Panc1 (cell line): ENCODE data around the gene PPP2R3A. TPM values are rescaled to one million over a fixed set of nuclear protein-coding genes. Genes with fewer than 3 reads are reported as not detected.

ENCODE experiments used
- ATAC-seq: fragments of 200-7000 bp; cut with Tn5 transposase; 2 replicates; pipeline ENCODE4 v1.9.1; 2020; ENCODE audit warnings: mild to moderate bottlenecking, moderate library complexity
- BruUV-seq: library from RNA; stranded (reverse); fragments of 400-500 nt; replicated peaks from 2 replicates; lab custom pipeline; 2021; lab: Mats Ljungman, UMichigan
- CTCF ChIA-PET: fragments of 300-600 bp; sonication (Branson Sonifier 250); formaldehyde crosslinking; loops from one replicate; lab custom pipeline; 2022; ENCODE audit warnings: antibody characterized with exemption; lab: Charles Lee
- POLR2A ChIA-PET: fragments of 300-600 bp; sonication (Branson Sonifier 250); formaldehyde crosslinking; loops from one replicate; lab custom pipeline; 2022; ENCODE audit warnings: antibody characterized with exemption; lab: Charles Lee
- DNase-seq: peaks from one replicate; pipeline ENCODE4 v3.0.0-alpha.2; 2010; ENCODE audit warnings: low read depth, low spot score
- H3K27ac ChIP-seq: 2 replicates; pipeline ENCODE4 v1.5.1; 2011; ENCODE audit warnings: mild to moderate bottlenecking, low read length, inconsistent platforms
- H3K27me3 ChIP-seq: fragments of 200-500 bp; sonication (Bioruptor generic); 2 replicates; pipeline ENCODE4 v1.6.0; 2014; ENCODE audit warnings: low read length, inconsistent platforms; ENCODE audit not compliant: control insufficient read depth, insufficient read depth
- H3K36me3 ChIP-seq: fragments of 200-500 bp; sonication (Bioruptor generic); 2 replicates; pipeline ENCODE4 v1.5.1; 2014; ENCODE audit warnings: inconsistent platforms, mild to moderate bottlenecking, low read length, moderate library complexity; ENCODE audit not compliant: control insufficient read depth, insufficient read depth
- H3K4me1 ChIP-seq: 2 replicates; pipeline ENCODE4 v1.5.1; 2011; ENCODE audit warnings: inconsistent platforms, mild to moderate bottlenecking, low read length, moderate library complexity; ENCODE audit not compliant: control insufficient read depth, insufficient read depth
- H3K4me3 ChIP-seq, 2 experiments: 2 replicates each; pipeline ENCODE4 v1.5.1; 2011 to 2012; ENCODE audit warnings: low read depth in 2 of 2, low read length in 2 of 2, mild to moderate bottlenecking in 2 of 2, inconsistent platforms in 1 of 2, moderate library complexity in 1 of 2
- H3K9me3 ChIP-seq: fragments of 200-500 bp; sonication (Bioruptor generic); 2 replicates; pipeline ENCODE4 v1.5.1; 2014; ENCODE audit warnings: low read depth, mild to moderate bottlenecking, inconsistent platforms, low read length, moderate library complexity; ENCODE audit not compliant: control insufficient read depth, insufficient read depth
- POLR2AphosphoS5 ChIP-seq: IDR thresholded peaks from 2 replicates; pipeline ENCODE4 v1.6.1; 2012; ENCODE audit warnings: mild to moderate bottlenecking, low read depth, low read length, moderate library complexity
- SIN3A ChIP-seq: IDR thresholded peaks from 2 replicates; pipeline ENCODE4 v1.6.1; 2012; ENCODE audit warnings: low read depth, mild to moderate bottlenecking, low read length, moderate library complexity, borderline replicate concordance; ENCODE audit not compliant: insufficient read depth
- TCF7L2 ChIP-seq: IDR thresholded peaks from 2 replicates; pipeline ENCODE4 v1.6.1; 2011; ENCODE audit warnings: mild to moderate bottlenecking, low read depth, low read length, inconsistent platforms
- in situ Hi-C: cut with HindIII; loops from 2 replicates; pipeline ENCODE4 v1.10.0; 2016; ENCODE audit warnings: low sequenced_read_pairs, low pct_unique_long_range_greater_than_20kb
- intact Hi-C: fragments of 100-400 bp; cut with micrococcal nuclease; formaldehyde crosslinking; loops from one replicate; pipeline ENCODE4 v1.10.0; 2022; ENCODE audit not compliant: unreplicated experiment
- total RNA-seq: library from RNA; stranded (reverse); gene quantifications from one replicate; pipeline ENCODE4 v1.2.1, GENCODE V29; 2021; ENCODE audit not compliant: unreplicated experiment
- TF ChIP-seq, protein P1 (sequence below): fragments of 450-650 bp; IDR thresholded peaks from 2 replicates; pipeline ENCODE4 v1.5.1; 2017; ENCODE audit warnings: mild to moderate bottlenecking
- TF ChIP-seq, protein P2 (sequence below), 2 experiments: IDR thresholded peaks; 2 replicates each; pipeline ENCODE4 v1.6.1; 2011 to 2012; ENCODE audit warnings: low read depth in 2 of 2, control low read depth in 1 of 2, low read length in 1 of 2, mild to moderate bottlenecking in 1 of 2, moderate library complexity in 1 of 2; ENCODE audit not compliant: insufficient read depth in 1 of 2

The PPP2R3A gene
- total RNA-seq, 1 experiment from 2014 or later: 8.1 TPM

DNA sequence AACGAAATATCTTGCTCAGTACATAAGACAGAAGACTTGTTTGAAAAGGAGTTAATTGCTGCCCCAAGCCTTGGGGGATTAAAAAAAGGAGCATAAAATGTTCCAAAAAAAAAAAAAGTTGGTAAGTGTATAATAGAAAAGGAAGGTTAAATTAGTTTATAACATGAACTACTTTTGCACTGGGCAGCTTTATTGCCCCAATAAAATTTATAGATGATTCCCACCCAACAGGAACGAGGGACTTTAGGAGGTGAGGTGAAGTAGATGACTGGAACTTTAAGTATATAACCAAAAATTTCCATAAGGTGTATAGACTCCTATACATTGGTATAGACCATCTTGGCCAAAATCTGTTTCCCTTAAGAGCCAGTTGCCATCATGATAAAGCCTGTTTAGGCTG is 14.8 kb downstream of the PPP2R3A start:
- DNase-seq: no peak
- no peaks in the 10 kb centered on the region for H3K27me3 ChIP-seq
- no peak for ATAC-seq
- TF ChIP-seq POLR2AphosphoS5 (no peak), TCF7L2 (no peak), SIN3A (no peak)
- TF ChIP-seq, protein P1, sequence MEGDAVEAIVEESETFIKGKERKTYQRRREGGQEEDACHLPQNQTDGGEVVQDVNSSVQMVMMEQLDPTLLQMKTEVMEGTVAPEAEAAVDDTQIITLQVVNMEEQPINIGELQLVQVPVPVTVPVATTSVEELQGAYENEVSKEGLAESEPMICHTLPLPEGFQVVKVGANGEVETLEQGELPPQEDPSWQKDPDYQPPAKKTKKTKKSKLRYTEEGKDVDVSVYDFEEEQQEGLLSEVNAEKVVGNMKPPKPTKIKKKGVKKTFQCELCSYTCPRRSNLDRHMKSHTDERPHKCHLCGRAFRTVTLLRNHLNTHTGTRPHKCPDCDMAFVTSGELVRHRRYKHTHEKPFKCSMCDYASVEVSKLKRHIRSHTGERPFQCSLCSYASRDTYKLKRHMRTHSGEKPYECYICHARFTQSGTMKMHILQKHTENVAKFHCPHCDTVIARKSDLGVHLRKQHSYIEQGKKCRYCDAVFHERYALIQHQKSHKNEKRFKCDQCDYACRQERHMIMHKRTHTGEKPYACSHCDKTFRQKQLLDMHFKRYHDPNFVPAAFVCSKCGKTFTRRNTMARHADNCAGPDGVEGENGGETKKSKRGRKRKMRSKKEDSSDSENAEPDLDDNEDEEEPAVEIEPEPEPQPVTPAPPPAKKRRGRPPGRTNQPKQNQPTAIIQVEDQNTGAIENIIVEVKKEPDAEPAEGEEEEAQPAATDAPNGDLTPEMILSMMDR: no peak
- TF ChIP-seq, protein P2, sequence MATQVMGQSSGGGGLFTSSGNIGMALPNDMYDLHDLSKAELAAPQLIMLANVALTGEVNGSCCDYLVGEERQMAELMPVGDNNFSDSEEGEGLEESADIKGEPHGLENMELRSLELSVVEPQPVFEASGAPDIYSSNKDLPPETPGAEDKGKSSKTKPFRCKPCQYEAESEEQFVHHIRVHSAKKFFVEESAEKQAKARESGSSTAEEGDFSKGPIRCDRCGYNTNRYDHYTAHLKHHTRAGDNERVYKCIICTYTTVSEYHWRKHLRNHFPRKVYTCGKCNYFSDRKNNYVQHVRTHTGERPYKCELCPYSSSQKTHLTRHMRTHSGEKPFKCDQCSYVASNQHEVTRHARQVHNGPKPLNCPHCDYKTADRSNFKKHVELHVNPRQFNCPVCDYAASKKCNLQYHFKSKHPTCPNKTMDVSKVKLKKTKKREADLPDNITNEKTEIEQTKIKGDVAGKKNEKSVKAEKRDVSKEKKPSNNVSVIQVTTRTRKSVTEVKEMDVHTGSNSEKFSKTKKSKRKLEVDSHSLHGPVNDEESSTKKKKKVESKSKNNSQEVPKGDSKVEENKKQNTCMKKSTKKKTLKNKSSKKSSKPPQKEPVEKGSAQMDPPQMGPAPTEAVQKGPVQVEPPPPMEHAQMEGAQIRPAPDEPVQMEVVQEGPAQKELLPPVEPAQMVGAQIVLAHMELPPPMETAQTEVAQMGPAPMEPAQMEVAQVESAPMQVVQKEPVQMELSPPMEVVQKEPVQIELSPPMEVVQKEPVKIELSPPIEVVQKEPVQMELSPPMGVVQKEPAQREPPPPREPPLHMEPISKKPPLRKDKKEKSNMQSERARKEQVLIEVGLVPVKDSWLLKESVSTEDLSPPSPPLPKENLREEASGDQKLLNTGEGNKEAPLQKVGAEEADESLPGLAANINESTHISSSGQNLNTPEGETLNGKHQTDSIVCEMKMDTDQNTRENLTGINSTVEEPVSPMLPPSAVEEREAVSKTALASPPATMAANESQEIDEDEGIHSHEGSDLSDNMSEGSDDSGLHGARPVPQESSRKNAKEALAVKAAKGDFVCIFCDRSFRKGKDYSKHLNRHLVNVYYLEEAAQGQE (IDR thresholded peaks at IDR 0.05; ENCODE audit: insufficient read depth in 1 of 2, low read depth in 2 of 2, low read length in 1 of 2): no peak
- no peak overlapping the region for H3K27ac ChIP-seq
- no peaks in the 10 kb centered on the region for H3K36me3 ChIP-seq
- ChIA-PET CTCF (no interaction called here), POLR2A (no interaction called here)
- BruUV-seq: no TSS peak
- no peaks in the 10 kb centered on the region for H3K4me1 ChIP-seq
- H3K4me3 ChIP-seq: no peak overlapping the region
- no peaks in the 10 kb centered on the region for H3K9me3 ChIP-seq
- intact Hi-C loops: no loop called here
- in situ Hi-C loops: no loop called here

DNA sequence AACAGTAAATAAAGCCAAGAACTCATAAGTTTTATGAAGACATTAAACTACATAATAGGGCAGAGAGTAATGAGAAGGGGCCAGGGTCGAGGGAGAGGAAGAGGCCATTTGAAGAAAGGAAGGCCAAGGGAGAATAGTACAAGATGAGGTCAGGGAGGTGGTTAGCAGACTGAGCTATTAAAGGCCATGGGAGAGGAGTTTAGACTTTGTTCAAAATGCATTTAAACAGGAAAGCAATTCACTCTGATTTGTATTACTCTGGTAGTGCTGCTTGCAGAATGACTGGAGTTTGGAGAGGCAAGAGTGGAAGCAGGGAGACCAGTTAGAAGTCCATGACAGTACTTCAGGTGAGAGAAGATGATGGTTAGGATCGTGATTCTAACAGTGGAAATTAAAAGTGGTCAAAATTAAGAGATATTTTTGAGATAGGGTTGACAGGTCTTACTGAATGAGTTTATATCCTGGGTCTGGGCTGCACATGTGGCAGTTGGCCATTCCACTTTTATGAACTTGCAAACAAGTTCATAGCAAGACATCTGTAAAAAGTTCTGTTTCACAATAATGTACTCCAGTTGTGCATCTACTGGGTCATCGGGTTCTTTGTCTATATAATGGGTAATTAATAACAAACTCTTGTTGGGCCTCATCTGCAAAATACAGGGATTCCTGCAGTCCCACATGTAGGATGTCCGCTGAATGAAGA is 16.3 kb downstream of the PPP2R3A start:
- no peaks in the 10 kb centered on the region for H3K4me1 ChIP-seq
- BruUV-seq: no TSS peak
- in situ Hi-C loops: no loop called here
- no peak overlapping the region for H3K4me3 ChIP-seq
- no peak overlapping the region for H3K27ac ChIP-seq
- no peak for ATAC-seq
- no peaks in the 10 kb centered on the region for H3K9me3 ChIP-seq
- POLR2A ChIA-PET: interaction anchor here (0.6 kb wide), 1 partner anchor 1918 kb away, joined by 6 read pairs; no protein-coding TSS in a partner anchor
- CTCF ChIA-PET: no interaction called here
- TF ChIP-seq POLR2AphosphoS5 (no peak), SIN3A (no peak), TCF7L2 (no peak)
- TF ChIP-seq, protein P1: no peak
- TF ChIP-seq, protein P2 (IDR thresholded peaks at IDR 0.05; ENCODE audit: insufficient read depth in 1 of 2, low read depth in 2 of 2, low read length in 1 of 2): no peak
- no peak for DNase-seq
- intact Hi-C loops: no loop called here
- no peaks in the 10 kb centered on the region for H3K27me3 ChIP-seq
- no peaks in the 10 kb centered on the region for H3K36me3 ChIP-seq
